GM18499 (cell line): ENCODE measurements around the gene IBA57.
"Not testable (repeated sequence)": the region's sequence is repeated elsewhere in the genome, so short reads cannot be mapped to it uniquely, and the experiment has no call there.

Experiments used
- ATAC-seq: cut with Tn5 transposase; IDR thresholded peaks from one replicate; pipeline ENCODE4 v1.9.1; 2021; ENCODE audit warnings: moderate number of reproducible peaks; ENCODE audit not compliant: insufficient read depth, unreplicated experiment

The IBA57 gene

DNA sequence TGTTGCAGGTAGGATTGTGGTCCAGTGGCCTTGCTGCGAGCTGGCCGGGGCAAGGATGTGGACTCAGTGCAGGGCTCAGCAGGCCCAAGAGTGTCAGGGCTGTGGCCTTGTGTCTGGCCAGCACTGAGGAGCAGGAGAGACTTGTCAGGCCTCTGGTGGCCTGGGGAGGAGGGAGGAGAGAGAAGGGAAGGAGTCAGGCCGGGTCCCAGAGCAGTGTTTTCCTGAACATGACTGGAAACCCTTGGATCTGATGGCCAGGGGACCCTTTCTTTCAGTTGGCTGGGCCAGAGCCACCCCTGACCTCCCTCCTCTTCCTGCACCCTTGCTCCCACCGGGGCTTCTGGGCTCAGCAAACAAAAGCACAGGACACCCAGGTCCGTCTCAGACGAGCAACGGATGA, 5.1 kb downstream of the IBA57 start:
- no peak for ATAC-seq

DNA sequence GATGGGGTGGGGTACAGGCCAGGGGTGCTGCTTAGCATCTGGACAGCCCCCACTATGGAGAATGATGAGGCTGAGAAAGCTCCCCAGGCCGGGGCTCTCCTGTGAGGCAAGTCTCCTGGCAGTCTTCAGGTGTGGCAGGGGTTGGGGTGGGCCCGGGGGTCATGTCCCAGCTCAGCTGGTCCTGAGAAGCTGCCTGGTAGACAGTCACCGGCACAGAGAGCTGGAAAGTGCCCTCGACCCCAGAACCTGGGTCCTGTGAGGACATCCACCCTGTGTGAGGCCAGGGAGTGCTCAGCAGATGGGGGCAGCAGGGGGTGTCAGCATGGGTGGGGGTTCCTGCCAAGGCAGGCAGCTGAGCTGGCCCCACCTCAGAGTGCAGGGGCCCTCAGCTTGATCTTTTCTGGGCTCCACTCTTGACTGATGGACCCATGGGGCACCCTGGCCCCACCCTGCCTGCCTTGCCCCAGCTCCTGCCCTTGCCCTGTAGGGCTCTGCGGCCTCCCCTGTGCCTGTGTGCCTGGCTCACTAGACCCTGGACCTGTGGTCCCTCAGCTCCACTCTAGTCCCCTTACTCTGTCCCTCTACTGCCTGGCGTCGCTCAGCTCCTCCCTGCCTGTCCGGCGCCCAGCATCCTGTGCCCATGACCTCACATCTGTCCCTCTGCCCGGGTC, 5.8 kb downstream of the IBA57 start:
- ATAC-seq = no peak

DNA sequence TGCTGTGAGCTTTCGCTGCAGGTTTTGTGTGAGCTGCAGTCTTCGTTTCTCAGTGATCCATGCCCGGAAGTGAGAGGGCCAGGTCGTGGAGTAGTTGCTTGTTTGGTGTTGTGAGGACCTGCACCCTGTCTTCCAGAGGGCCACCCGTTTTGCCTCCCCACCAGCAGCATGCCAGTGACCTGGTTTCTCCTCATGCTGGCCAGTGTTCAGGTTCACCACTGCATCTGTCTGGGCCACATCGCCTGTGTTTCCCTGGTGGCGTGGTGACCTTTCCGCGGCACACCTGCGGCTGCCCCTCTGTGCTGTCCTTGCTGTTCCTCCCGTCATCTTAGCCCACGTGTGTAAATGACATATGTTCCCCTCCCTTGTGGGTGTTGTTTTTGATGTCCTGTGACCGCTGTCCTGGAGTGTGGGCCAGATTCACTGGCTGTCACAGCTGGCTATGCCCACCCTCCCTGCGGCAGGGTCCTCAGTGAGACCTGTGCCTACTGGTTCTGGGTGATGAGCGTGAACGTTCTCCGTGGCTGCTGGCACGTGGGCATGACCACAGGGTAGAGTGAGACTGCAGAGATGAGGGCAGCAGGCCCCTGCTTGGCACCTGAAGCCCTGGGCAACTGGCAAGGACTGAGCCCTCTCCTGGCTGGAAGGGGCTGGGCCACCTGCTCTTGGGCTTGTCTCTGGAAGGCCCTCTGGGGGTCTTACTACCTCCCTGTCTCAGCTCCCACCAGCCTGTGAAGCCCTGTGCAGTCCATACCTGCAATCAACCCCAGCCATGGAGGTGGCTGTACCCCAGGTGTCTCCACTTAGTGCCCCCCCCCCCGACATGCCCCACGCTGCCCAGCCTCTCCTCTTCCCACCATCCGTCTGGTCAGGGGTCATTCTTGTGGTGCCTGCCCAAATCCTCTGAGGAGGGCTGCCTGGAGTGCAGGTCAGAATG, 7.3 kb downstream of the IBA57 start:
- ATAC-seq = no peak

DNA sequence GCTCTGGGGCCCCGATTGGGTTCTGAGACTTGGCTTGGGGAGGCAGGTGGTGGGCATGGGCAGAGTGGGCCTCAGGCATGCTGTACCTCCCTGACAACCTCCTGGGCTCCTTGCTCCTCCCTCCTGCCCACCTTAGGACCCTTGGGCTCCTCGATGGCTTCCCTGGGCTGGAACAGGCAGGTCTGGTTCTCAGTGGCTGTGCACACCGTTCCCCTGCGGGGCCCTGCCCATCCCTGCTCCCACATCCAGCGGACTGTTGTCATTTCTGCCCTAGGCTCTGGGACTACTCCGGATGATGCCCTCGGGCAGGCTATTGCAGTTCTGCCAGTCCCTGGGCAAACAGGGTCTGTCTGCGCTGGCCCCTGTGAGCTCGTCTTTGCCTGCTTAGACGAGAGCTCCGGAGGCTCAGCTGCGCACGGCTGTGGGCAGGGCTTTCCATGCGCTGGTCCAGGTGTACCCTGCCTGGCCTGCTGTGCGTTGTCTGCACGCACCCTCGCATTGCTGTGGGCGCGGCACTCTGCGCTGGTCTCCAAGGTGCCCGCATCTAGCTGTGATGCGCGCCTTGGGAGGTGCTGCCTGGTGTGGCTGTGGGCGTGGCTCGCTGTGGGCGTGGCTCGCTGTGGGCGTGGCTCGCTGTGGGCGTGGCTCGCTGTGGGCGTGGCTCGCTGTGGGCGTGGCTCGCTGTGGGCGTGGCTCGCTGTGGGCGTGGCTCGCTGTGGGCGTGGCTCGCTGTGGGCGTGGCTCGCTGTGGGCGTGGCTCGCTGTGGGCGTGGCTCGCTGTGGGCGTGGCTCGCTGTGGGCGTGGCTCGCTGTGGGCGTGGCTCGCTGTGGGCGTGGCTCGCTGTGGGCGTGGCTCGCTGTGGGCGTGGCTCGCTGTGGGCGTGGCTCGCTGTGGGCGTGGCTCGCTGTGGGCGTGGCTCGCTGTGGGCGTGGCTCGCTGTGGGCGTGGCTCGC, 8.2 kb downstream of the IBA57 start:
- not testable (repeated sequence) for ATAC-seq

DNA sequence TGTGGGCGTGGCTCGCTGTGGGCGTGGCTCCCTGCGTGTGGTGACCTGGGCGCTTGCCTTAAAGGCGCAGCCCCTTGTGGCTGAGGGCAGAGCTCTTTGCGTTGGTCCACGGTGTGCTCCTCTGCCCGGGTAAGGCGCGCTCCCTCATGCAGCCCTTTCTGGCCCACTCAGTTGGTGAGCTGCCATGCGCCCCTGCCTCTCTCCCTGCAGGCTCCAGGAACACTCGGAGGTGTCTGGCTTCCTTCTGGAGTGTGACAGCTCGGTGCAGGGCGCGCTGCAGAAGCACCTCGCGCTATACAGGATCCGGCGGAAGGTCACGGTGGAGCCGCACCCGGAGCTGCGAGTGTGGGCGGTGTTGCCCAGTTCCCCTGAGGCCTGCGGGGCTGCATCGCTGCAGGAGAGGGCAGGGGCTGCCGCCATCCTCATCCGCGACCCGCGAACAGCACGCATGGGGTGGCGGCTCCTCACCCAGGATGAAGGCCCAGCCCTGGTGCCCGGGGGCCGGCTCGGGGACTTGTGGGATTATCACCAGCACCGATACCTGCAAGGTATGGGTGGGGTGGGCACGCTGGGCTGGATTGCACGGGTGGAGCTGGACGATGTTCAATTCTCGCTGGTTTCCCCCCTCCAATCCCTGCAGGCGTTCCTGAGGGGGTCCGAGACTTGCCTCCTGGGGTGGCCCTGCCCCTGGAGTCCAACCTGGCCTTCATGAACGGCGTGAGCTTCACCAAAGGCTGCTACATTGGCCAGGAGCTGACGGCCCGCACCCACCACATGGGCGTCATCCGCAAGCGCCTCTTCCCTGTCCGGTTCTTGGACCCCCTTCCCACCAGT, 9.1 kb downstream of the IBA57 start:
- no peak for ATAC-seq

DNA sequence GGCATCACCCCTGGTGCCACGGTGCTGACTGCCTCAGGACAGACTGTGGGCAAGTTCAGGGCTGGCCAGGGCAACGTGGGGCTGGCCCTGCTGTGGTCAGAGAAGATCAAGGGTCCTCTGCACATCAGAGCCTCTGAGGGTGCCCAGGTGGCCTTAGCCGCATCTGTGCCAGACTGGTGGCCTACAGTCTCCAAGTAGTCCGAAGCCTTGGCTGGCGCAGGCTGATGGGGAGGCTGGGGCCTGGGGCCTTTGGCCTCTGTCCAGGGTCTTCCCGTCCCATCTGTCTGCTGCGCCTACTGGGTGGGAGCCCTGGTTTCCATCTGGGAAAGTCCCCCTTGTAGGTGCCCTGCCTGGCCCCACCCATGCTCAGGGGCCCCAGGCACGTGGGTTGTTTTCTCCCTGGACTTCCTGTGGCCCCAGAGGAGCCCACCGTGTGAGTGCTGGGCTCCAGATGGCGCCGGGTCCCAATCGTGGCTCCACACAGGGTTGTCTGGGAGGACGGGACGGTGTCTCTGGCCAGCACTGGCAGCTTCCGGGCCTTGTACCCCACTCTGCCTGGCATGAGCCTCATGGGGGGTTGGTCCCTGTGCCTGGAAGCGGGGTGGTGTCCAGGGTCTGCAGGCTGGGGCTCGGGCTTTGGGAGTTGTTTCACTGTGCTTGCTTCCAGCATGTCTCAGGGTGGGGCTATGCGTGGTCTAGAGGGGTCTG, 9.9 kb downstream of the IBA57 start:
- ATAC-seq = no peak

DNA sequence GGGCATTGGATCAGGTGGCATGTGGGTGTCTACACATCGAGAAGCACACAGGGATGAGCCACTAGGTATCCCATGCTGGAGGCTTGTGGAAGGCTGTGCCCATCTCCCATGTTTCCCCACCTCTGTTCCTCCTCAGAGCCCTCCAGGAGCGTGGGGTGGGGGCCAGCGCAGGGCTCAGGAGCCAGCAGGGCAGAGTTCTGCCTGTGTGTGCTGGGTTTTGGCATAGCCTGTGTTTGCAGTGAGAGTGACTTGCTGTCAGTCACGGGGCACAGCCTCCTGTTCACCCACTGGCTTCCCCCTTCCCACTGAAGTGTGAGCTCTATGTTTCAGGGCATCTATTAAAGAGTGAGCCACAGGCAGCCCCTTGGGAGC, 10.4 kb downstream of the IBA57 start:
- no peak for ATAC-seq

DNA sequence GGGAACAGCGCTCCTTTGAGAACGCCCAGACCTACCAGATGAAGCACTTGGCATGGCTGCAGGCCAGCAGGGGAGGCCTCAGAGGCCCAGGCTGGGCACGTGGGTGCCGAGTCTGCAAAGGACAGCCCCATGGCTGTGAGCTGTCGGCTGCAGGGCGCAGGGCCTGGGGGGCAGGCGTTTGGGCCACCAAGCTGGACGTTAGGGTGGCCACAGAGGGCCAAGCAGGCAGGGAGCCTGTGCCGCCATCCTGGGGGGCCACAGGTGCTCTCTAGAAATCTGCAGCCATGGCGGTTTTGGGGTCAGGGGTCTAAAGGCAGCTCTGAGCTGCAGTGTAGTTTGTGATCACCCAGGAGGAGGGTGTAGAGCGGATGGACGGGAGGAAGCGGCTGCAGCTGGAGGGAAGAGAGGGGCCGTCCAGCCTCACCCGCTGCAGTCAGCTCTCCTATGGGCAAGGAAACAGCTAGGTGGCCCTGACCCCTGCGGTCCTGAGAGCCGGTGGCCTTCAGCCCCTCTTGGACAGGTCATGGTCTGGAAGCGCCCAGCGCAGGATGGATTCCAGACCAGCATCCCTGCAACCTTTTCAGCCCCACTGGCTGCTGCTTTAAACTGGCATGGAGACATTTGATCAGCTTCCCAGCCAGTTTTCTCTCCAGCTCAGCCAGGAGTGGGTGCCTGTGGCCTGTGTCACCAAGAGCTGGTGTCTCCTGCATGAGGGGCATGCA, 11.0 kb downstream of the IBA57 start:
- no peak for ATAC-seq

DNA sequence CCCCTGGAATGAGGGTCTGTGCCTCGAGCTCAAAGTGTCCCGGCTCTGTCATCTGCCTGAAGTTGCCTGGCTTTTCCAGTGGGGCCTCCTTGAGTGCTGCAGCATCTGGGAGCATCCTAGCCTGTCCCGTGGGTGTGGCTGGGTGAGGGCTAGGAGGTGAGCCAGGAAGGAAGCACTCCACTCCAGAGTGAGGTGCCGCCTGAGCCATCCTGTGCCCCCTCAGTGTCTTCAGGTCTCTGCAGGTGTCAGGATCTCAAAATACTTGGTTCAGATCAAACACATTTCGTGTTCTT, 11.5 kb downstream of the IBA57 start:
- ATAC-seq = no peak

DNA sequence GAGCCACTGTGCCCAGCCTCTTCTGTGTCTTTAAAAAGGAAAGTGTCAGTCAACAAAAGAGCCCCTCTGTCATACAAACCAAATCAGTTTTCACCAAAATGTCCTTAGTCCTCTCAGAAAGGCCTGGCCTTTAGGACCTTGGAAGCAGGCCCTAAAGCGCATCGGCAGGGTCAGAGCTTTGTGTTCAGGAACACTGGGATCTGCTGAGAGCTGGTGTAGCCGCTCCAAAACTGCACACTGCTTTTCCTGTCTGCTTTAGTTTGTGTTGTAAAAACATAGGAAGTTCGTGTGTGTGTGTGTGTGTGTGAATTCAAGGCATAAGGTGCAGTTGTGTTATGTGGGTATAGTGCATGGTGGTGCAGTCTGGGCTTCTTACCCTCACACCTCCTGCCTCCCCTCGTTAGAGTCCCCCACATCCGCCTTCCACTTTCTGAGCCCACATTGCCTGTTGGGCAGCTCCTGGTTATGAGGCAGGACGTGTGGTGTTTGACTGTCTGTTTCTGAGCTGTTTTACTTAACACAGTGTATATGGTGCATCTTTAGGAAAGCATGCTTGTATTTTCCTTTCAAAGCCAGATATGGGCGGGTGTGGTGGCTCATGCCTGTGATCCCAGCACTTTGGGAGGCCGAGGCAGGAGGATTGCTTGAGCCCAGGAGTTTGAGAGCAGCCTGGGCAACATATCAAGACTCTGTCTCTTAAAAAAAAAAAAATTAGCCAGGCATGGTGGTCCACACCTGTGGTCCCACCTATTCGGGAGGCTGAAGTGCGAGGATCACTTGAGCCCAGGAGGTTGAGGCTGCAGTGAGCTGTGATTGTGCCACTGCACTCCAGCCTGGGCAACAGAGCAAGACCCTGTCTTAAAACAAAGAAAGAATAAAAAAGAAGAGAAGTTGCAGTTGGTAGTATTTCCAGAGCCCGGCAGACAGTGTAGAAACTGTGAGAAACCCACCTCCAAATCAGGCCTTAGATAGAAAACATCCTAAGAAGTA, 12.4 kb downstream of the IBA57 start:
- ATAC-seq = no peak

DNA sequence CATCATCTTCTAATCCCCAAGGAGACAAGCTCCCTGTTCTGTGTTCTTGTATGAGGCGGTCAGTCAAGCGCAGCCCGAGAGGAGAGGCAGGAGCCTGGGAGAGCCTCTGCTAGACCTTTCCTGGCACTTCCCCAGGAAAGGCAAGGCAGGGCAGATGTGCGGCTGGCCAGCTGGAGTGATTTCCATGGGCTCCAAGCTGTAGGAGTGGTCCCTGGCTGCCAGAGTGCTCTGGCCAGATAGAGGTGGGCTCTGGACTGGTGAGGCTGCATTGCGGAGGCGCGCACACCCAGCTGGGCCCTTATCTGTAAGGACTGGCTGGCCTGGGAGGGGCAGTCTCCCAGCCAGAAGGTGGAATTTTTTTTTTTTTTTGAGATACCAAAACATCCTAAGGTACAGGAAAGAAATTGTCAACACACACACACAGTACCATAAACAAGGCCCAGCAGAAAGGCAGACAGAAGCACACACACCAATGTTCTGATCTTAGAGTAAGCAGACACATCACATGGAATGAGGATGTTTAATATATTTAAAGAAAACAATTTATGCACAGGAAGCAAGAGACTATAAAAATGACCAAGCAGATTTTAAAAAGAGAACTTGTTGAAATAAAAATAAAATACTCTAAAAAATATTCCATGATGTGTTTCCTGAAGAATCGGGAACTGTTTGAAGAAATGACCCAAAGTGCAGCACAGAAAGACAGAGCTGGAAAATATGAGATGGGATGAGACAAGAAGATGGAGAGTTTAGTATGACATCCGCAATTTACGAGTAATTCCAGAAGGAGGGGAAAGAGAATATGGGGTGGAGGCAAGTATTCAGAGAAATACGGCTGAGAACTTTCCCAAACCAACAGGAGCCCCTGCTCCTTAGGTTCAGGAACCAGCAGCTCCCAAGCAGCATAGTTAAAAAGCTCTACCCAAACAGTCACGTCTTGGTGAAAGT, 13.4 kb downstream of the IBA57 start:
- ATAC-seq = no peak

DNA sequence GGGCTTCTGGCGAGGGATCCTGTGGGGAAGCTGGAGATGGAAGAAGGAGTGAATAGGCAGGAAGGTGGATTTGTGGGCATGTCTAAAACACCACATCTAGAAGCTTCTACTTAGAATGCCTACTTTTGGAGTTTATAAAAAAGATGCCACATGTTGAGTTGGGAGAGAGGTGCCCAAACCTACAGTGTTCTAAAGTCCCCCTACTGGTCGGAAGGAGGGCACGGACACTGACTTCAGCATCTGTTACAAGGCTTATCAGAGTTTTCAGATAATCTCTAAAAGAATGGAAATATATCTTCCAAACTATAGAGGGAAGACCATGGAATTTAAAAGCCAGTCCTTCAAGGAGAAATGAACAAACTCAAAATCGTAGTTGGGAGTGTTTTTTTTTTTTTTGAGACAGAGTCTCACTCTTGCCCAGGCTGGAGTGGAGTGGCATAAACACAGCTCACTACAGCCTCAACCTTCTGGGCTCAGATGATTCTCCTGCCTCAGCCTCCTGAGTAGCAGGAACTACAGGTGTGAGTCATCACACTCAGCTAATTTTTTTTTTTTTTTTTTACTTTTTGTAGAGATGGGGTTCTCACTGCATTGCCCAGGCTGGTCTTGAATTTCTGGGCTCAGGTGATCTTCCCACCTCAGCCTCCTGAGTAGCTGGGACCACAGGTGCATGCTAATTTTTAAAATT, 14.8 kb downstream of the IBA57 start:
- no peak for ATAC-seq

DNA sequence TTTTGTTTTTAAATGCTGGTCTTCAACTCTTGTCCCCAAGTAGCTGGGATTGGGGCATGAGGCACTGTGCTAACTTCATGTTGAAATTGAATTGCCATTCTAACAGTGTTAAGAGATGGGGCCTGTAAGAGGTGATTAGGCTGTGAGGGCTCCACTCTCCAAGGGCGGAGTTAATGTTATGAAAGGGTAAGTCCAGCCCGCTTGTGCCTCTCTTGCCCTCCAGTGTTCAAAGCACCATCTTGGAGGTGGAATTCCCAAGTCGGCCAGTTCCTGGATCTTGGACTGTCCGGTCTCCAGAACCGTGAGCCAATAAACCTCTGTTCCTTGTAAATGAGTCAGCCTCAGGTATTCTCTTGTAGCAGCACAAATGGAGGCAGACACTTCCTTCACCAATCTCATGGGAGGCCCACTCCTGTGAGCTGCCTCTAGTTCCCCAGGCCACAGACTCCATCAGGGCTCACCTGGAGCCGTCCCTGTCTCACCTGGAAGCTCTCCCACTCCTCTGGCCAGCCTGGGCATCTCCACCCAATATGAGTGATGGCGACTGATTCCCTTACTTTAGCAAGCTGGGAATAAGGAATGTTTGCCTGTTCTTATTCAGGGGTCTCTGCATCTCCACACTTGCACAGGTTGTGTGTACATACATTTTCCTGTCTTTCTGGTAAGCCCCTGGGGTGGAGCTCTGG, 15.5 kb downstream of the IBA57 start:
- ATAC-seq = no peak

DNA sequence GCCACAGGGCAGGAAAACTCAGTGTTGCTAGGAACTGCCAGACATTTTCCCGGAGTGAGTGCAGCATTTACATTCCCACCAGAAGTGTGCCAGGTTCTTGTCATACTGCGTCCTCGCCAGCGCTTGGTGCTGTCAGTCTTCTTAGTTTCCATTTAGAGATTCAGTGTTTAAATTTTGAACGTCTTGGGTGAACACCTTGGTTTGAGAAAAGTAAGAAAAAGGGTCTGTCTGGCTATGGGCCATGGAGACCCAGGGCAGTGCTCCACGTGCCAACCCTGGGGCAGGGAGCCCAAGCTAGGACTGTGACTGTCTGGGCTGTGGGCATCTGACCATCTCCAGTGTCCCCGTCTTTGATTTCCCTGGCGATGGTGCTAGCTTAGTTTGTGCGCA, 16.0 kb downstream of the IBA57 start:
- ATAC-seq = no peak

DNA sequence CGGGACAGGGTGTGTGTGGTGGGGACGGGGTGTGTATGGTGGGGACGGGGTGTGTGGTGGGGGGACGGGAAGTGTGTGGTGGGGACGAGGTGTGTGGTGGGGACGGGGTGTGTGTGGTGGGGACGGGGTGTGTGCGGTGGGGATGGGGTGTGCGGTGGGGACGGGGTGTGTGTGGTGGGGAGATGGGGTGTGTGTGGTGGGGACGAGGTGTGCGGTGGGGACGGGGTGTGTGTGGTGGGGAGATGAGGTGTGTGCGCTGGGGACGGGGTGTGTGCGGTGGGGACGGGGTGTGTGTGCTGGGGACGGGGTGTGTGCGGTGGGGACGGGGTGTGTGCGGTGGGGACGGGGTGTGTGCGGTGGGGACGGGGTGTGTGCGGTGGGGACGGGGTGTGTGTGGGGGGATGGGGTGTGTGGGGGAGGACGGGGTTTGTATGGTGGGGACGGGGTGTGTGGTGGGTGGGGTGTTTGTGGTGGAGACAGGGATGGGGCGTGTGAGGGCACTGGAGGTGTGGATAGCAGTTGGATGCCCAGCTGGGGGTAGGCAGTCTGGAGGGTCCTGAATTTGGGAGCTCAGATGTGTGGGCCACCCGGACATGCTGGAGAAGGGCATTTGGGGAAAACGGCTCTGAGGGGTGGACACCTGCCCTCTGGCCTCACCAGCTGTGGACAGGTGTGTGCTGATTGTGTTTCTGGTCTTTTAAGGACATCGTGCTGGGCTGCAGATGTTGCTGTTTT, 16.9 kb downstream of the IBA57 start:
- ATAC-seq = no peak
